Fibroblast of lung (primary cell): ENCODE data around the gene TM9SF1. TPM values are rescaled to one million over a fixed set of nuclear protein-coding genes. Genes with fewer than 3 reads are reported as not detected.
"Not testable (repeated sequence)": the region's sequence is repeated elsewhere in the genome, so short reads cannot be mapped to it uniquely, and the experiment has no call there.

Experiments
- DNase-seq, 2 donors: peaks; one replicate each; pipeline versions ENCODE4 v3.0.0 to v3.0.0-alpha.2; 2010; ENCODE audit warnings: low read depth in 2 of 2
- H2AFZ ChIP-seq: 2 replicates; pipeline ENCODE4 v1.5.1; 2012; ENCODE audit warnings: low read length, control low read depth, inconsistent platforms
- H3K27ac ChIP-seq: 2 replicates; pipeline ENCODE4 v1.5.1; 2011; ENCODE audit warnings: low read length, control low read depth; ENCODE audit not compliant: insufficient read depth
- H3K27me3 ChIP-seq: 2 replicates; pipeline ENCODE4 v1.5.1; 2011; ENCODE audit warnings: mild to moderate bottlenecking, low read length; ENCODE audit not compliant: control insufficient read depth, insufficient read depth
- H3K36me3 ChIP-seq: 2 replicates; pipeline ENCODE4 v1.5.1; 2011; ENCODE audit warnings: low read length; ENCODE audit not compliant: control insufficient read depth, insufficient read depth
- H3K4me1 ChIP-seq: 2 replicates; pipeline ENCODE4 v1.5.1; 2011; ENCODE audit warnings: low read length; ENCODE audit not compliant: control insufficient read depth, insufficient read depth; ENCODE audit errors: extremely low read depth
- H3K4me2 ChIP-seq: 2 replicates; pipeline ENCODE4 v1.5.1; 2011; ENCODE audit warnings: low read length, control low read depth; ENCODE audit not compliant: insufficient read depth; ENCODE audit errors: extremely low read depth
- H3K4me3 ChIP-seq, 4 experiments: fragments of 200-600 bp in 1 of 4; sonication (generic) in 1 of 4; replicated peaks in 1 of 4; 2 replicates each; pipeline ENCODE4 v1.5.1; 2011 to 2016; ENCODE audit warnings: low read length in 4 of 4, low read depth in 3 of 4, mild to moderate bottlenecking in 3 of 4, control low read depth in 2 of 4, inconsistent platforms in 1 of 4, mixed read lengths in 1 of 4; ENCODE audit not compliant: insufficient read depth in 1 of 4; ENCODE audit errors: control extremely low read depth in 1 of 4
- H3K79me2 ChIP-seq: 2 replicates; pipeline ENCODE4 v1.5.1; 2012; ENCODE audit warnings: mild to moderate bottlenecking, low read length, inconsistent platforms; ENCODE audit not compliant: control insufficient read depth, insufficient read depth
- H3K9ac ChIP-seq: 2 replicates; pipeline ENCODE4 v1.5.1; 2011; ENCODE audit warnings: mild to moderate bottlenecking, low read length, control low read depth; ENCODE audit not compliant: insufficient read depth
- H3K9me3 ChIP-seq: 2 replicates; pipeline ENCODE4 v1.5.1; 2012; ENCODE audit warnings: low read depth, low read length; ENCODE audit not compliant: control insufficient read depth, insufficient read depth
- H4K20me1 ChIP-seq: 2 replicates; pipeline ENCODE4 v1.5.1; 2011; ENCODE audit warnings: low read length; ENCODE audit not compliant: control insufficient read depth, insufficient read depth; ENCODE audit errors: extremely low read depth
- EZH2 ChIP-seq: IDR thresholded peaks from 2 replicates; pipeline ENCODE4 v1.5.1; 2012; ENCODE audit warnings: low read length, control low read depth, mild to moderate bottlenecking; ENCODE audit errors: missing control alignments
- polyA plus RNA-seq, 2 donors: library from polyadenylated mRNA; depleted of rRNA in 1 of 2; stranded (reverse) in 1 of 2; unstranded in 1 of 2; fragments of >200 nt; gene quantifications; 2 replicates each; pipeline ENCODE4 v1.2.1, GENCODE V29; 2011 to 2012; ENCODE audit warnings: missing spikeins in 1 of 2
- total RNA-seq: library from RNA; depleted of rRNA; stranded (reverse); fragments of >200 nt; gene quantifications from 2 replicates; pipeline ENCODE4 v1.2.1, GENCODE V29; 2014
- TF ChIP-seq, protein P1 (sequence below), 2 donors: IDR thresholded peaks in 1 of 2; conservative IDR thresholded peaks in 1 of 2; 1 replicate in 1 of 2; 2 replicates in 1 of 2; pipeline ENCODE4 v1.5.1; 2011 to 2012; ENCODE audit warnings: low read length in 2 of 2, control low read depth in 1 of 2, inconsistent platforms in 1 of 2, low read depth in 1 of 2, mild to moderate bottlenecking in 1 of 2

TM9SF1 gene
- total and polyA plus RNA-seq, 2 donors (not counting 1 experiment from before 2014, with no cell fraction given) = 61.6 to 65.1 TPM

DNA sequence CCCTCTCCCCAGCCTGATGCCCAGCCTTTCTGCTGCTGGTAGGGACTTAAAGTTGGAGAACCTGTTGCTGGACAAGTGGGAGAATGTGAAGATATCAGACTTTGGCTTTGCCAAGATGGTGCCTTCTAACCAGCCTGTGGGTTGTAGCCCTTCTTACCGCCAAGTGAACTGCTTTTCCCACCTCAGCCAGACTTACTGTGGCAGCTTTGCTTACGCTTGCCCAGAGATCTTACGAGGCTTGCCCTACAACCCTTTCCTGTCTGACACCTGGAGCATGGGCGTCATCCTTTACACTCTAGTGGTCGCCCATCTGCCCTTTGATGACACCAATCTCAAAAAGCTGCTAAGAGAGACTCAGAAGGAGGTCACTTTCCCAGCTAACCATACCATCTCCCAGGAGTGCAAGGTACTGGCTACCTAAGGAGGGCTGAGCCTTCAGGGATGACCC is 11.9 kb upstream of the TM9SF1 start:
- H3K27me3 ChIP-seq = no peaks in the 10 kb centered on the region
- H3K4me3 ChIP-seq = no peak overlapping the region
- H2AFZ ChIP-seq = no peak overlapping the region
- H3K79me2 ChIP-seq = no peaks in the 10 kb centered on the region
- H3K27ac ChIP-seq = no peak overlapping the region
- no peak for DNase-seq
- TF ChIP-seq EZH2 = no peak
- TF ChIP-seq, protein P1, sequence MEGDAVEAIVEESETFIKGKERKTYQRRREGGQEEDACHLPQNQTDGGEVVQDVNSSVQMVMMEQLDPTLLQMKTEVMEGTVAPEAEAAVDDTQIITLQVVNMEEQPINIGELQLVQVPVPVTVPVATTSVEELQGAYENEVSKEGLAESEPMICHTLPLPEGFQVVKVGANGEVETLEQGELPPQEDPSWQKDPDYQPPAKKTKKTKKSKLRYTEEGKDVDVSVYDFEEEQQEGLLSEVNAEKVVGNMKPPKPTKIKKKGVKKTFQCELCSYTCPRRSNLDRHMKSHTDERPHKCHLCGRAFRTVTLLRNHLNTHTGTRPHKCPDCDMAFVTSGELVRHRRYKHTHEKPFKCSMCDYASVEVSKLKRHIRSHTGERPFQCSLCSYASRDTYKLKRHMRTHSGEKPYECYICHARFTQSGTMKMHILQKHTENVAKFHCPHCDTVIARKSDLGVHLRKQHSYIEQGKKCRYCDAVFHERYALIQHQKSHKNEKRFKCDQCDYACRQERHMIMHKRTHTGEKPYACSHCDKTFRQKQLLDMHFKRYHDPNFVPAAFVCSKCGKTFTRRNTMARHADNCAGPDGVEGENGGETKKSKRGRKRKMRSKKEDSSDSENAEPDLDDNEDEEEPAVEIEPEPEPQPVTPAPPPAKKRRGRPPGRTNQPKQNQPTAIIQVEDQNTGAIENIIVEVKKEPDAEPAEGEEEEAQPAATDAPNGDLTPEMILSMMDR (conservative IDR thresholded peaks at IDR 0.05 in 1 of 2, IDR thresholded peaks at IDR 0.05 in 1 of 2; ENCODE audit: low read depth in 1 of 2, low read length in 2 of 2) = no peak
- peaks cover 22% of the 10 kb centered on the region for H3K36me3 ChIP-seq
- H3K4me1 ChIP-seq = no peaks in the 10 kb centered on the region
- H3K9ac ChIP-seq = no peak overlapping the region
- H4K20me1 ChIP-seq = no peaks in the 10 kb centered on the region
- H3K4me2 ChIP-seq = no peak overlapping the region
- no peaks in the 10 kb centered on the region for H3K9me3 ChIP-seq

DNA sequence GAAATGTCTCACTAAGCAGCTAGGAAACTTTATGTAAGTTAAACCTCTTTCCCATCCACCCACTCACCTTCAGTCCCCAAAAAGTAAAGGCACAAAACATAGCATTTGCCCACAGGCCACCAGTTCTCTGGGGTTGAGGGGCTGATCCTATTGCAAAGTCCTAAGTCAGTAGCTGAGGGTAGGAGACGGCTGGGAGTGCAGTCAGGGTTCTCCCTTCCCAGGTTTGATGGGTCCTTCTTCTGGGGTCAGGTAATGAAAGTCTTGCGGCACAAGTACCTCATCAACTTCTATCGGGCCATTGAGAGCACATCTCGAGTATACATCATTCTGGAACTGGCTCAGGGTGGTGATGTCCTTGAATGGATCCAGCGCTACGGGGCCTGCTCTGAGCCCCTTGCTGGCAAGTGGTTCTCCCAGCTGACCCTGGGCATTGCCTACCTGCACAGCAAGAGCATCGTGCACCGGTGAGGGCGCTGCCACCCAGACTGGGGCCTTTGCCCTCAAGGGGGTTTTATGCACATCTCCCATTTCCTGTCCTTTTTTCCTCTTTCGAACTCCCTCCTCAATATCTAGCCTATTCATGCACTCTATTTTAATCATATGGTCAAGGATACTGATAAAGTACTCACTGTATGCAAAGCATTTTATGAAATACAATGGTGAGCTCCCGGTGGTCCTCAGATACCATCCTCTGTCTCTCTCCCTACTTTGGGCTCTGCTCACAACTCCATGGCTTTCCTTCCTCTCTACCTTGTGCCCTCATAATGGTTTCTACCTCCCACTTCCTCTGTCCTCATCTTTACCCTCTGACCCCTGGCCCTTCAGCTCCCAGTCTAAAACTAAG is 11.2 kb upstream of the TM9SF1 start:
- H3K36me3 ChIP-seq = peaks cover 22% of the 10 kb centered on the region
- no peak overlapping the region for H3K9ac ChIP-seq
- no peak for DNase-seq
- H2AFZ ChIP-seq = no peak overlapping the region
- TF ChIP-seq, protein P1 (conservative IDR thresholded peaks at IDR 0.05 in 1 of 2, IDR thresholded peaks at IDR 0.05 in 1 of 2; ENCODE audit: low read depth in 1 of 2, low read length in 2 of 2) = no peak
- no peak for TF ChIP-seq EZH2
- no peaks in the 10 kb centered on the region for H4K20me1 ChIP-seq
- no peaks in the 10 kb centered on the region for H3K27me3 ChIP-seq
- no peak overlapping the region for H3K4me3 ChIP-seq
- no peak overlapping the region for H3K27ac ChIP-seq
- H3K9me3 ChIP-seq = no peaks in the 10 kb centered on the region
- H3K79me2 ChIP-seq = no peaks in the 10 kb centered on the region
- no peaks in the 10 kb centered on the region for H3K4me1 ChIP-seq
- H3K4me2 ChIP-seq = no peak overlapping the region

DNA sequence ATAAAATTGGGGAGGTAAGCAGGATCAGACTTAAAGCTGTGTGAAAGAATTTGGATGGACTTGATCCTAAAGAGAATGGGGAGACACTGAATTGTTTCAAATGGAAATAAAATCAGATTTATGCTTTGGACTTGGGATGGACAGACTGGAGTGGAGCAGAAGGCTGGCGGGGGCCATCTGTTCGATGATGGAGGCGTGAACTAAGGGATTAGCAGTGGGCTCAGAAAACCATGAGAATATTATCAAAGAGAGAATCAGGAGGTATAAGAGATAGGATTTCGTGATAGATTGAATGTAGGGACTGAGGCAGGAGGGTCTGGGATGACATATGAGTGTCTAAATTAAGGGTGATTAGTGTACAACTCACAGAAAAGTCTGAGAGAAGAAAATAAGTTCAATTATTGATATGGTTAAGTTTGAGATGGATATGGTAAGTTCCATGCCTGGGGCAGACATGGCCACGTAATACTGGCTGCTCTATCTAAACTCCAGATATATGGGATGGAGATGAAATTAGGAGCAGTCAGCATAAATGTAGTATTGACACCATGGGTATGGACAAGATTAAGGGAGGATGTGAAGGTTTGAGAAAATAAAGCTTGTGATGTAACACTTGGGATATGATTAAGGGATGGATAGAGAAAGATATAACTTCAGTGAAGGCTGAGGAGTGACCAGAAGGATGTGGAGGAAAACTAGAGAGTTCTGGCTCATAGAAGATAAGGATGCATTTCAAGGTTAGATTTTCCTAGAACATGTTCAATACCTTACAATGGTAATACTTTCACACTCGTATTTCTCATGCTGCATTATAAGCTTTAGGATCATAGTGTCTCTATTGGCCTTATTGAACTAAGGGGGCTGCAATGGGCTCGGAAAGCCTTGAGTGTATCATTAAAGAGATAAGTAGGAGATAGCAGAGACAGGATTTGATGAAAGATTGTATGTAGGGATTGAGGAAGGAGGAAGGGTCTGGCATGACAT is 9.2 kb upstream of the TM9SF1 start:
- no peak overlapping the region for H3K4me3 ChIP-seq
- no peak for DNase-seq
- TF ChIP-seq, protein P1 (conservative IDR thresholded peaks at IDR 0.05 in 1 of 2, IDR thresholded peaks at IDR 0.05 in 1 of 2; ENCODE audit: low read depth in 1 of 2, low read length in 2 of 2) = no peak
- TF ChIP-seq EZH2 = no peak

DNA sequence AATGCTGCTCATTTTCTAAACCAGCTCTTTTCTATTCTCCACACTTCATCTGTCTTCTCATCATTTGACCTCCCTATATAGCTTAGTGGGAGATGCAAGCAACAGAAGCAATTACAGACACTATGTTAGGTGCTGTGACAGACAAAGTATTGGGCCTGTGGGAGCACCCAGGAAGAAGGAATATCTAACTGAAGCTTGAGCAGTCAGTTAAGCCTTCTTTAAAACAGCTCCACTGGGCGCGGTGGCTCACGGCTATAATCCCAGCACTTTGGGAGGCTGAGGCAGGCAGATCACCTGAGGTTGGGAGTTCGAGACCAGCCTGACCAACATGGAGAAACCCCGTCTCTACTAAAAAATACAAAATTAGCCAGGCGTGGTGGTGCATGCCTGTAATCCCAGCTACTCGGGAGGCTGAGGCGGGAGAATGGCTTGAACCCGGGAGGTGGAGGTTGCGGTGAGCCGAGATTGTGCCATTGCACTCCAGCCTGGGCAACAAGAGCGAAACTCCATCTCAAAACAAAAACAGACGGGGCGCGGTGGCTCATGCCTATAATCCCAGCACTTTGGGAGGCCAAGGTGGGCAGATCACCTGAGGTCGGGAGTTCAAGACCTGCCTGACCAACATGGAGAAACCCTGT is 8.1 kb upstream of the TM9SF1 start:
- H3K27ac ChIP-seq, H3K79me2 ChIP-seq, H3K9ac ChIP-seq, H3K4me1 ChIP-seq, H3K4me3 ChIP-seq, H2AFZ ChIP-seq, H3K4me2 ChIP-seq, H4K20me1 ChIP-seq, DNase-seq, H3K27me3 ChIP-seq, H3K9me3 ChIP-seq: not testable (repeated sequence)
- H3K36me3 ChIP-seq = peaks cover 13% of the 10 kb centered on the region

More for the DNA sequence above, 9.2 kb upstream of the TM9SF1 start:
- Histone ChIP-seq H3K36me3 (peaks cover 13% of the 10 kb centered on the region), H3K9ac (no peak overlapping the region), H3K9me3 (no peaks in the 10 kb centered on the region), H3K4me1 (no peaks in the 10 kb centered on the region), H3K4me2 (no peak overlapping the region), H3K79me2 (no peaks in the 10 kb centered on the region), H3K27me3 (no peaks in the 10 kb centered on the region), H3K27ac (no peak overlapping the region), H4K20me1 (no peaks in the 10 kb centered on the region), H2AFZ (no peak overlapping the region)
